Activated naive CD4-positive, alpha-beta T cell treated with anti-CD3 and anti-CD28 coated beads for 36 hours (primary cell): ENCODE data around the gene FOXP1. TPM values are rescaled to one million over a fixed set of nuclear protein-coding genes. Genes with fewer than 3 reads are reported as not detected.
"Not testable (repeated sequence)": the region's sequence is repeated elsewhere in the genome, so short reads cannot be mapped to it uniquely, and the experiment has no call there.

ENCODE experiments used
- CTCF ChIA-PET: fragments of 350-600 bp; sonication (Branson Sonifier 250); formaldehyde crosslinking; loops from one replicate; lab custom pipeline; 2021; ENCODE audit warnings: antibody characterized with exemption; lab: Charles Lee
- DNase-seq: peaks from one replicate; pipeline ENCODE4 v3.0.0-alpha.2; 2020
- H3K27ac Mint-ChIP-seq: one replicate; pipeline ENCODE4 v1.8.0; 2021; ENCODE audit warnings: mild to moderate bottlenecking, mixed read lengths
- H3K27me3 Mint-ChIP-seq: one replicate; pipeline ENCODE4 v1.8.0; 2021; ENCODE audit warnings: low read depth, mixed read lengths
- H3K36me3 Mint-ChIP-seq: one replicate; pipeline ENCODE4 v1.8.0; 2021; ENCODE audit warnings: low read depth, mixed read lengths
- H3K4me1 Mint-ChIP-seq: one replicate; pipeline ENCODE4 v1.8.0; 2021; ENCODE audit warnings: low read depth, mixed read lengths
- H3K4me3 Mint-ChIP-seq: one replicate; pipeline ENCODE4 v1.8.0; 2021; ENCODE audit warnings: mild to moderate bottlenecking, moderate library complexity, mixed read lengths
- H3K9me3 Mint-ChIP-seq: one replicate; pipeline ENCODE4 v1.8.0; 2021; ENCODE audit warnings: mixed read lengths
- intact Hi-C: fragments of 100-400 bp; cut with micrococcal nuclease; formaldehyde crosslinking; loops from one replicate; pipeline ENCODE4 v1.15.1; 2023
- total RNA-seq, 2 experiments: library from RNA; stranded (reverse); gene quantifications; one replicate each; pipeline ENCODE4 v1.2.3, GENCODE V29; 2021

The FOXP1 gene
- total RNA-seq, 2 experiments from 2014 or later: 95.2 to 97.4 TPM

GRCh38 chr3:71441925-71442651, 141.4 kb downstream of the FOXP1 start:
- Mint-ChIP-seq H3K9me3 (peaks cover 3% of the 10 kb centered on the region), H3K36me3 (peaks cover 6% of the 10 kb centered on the region), H3K4me1 (peaks cover 93% of the 10 kb centered on the region), H3K27me3 (no peaks in the 10 kb centered on the region), H3K27ac (peak overlapping the region; percentile 98), H3K4me3 (peak overlapping the region; percentile 60)
- intact Hi-C loops: loop anchor here (1.0 to 5.0 kb wide), 4 partner anchors 10 to 380 kb away; no protein-coding TSS in a partner anchor
- DNase-seq: no peak
- CTCF ChIA-PET: interaction anchor here (0.6 to 2.6 kb wide), 8 partner anchors 10 to 307 kb away, joined by 3 to 11 read pairs (median 4); no protein-coding TSS in a partner anchor

GRCh38 chr3:71441217-71441924, 142.2 kb downstream of the FOXP1 start:
- Mint-ChIP-seq H3K27me3 (no peaks in the 10 kb centered on the region), H3K27ac (peak overlapping the region; percentile 98), H3K9me3 (peaks cover 3% of the 10 kb centered on the region), H3K4me3 (peak overlapping the region; percentile 25), H3K36me3 (peaks cover 3% of the 10 kb centered on the region), H3K4me1 (peaks cover 93% of the 10 kb centered on the region)
- CTCF ChIA-PET: interaction anchor here (0.6 to 2.6 kb wide), 9 partner anchors 12 to 108 kb away, joined by 3 to 11 read pairs (median 3); no protein-coding TSS in a partner anchor
- intact Hi-C loops: loop anchor here (2.0 to 5.0 kb wide), 3 partner anchors 13 to 379 kb away; no protein-coding TSS in a partner anchor
- DNase-seq: no peak

- CTCF ChIA-PET: interaction anchor here (0.6 to 0.8 kb wide), 2 partner anchors 18 to 42 kb away, joined by 3 to 5 read pairs; no protein-coding TSS in a partner anchor
- intact Hi-C loops: no loop called here
- peaks cover 88% of the 10 kb centered on the region for H3K4me1 Mint-ChIP-seq
- peak overlapping the region; percentile 38 for H3K4me3 Mint-ChIP-seq
- H3K27me3 Mint-ChIP-seq: no peaks in the 10 kb centered on the region
- no peaks in the 10 kb centered on the region for H3K36me3 Mint-ChIP-seq
- no peaks in the 10 kb centered on the region for H3K9me3 Mint-ChIP-seq
- peak overlapping the region; percentile 74 for H3K27ac Mint-ChIP-seq
- no peak for DNase-seq
These were observed 144.6 kb downstream of the FOXP1 start for GRCh38 chr3:71438904-71439303.

GRCh38 chr3:71438071-71438685, 145.3 kb downstream of the FOXP1 start:
- intact Hi-C loops: no loop called here
- Mint-ChIP-seq H3K27ac (peak overlapping the region; percentile 73), H3K9me3 (no peaks in the 10 kb centered on the region), H3K4me1 (peaks cover 89% of the 10 kb centered on the region), H3K36me3 (no peaks in the 10 kb centered on the region), H3K27me3 (no peaks in the 10 kb centered on the region), H3K4me3 (peak overlapping the region; percentile 25)
- CTCF ChIA-PET: interaction anchor here (0.6 kb wide), 2 partner anchors 41 to 56 kb away, joined by 3 to 5 read pairs; no protein-coding TSS in a partner anchor
- DNase-seq: no peak

- H3K9me3 Mint-ChIP-seq: no peaks in the 10 kb centered on the region
- intact Hi-C loops: no loop called here
- H3K4me1 Mint-ChIP-seq: peaks cover 90% of the 10 kb centered on the region
- H3K27ac Mint-ChIP-seq: no peak overlapping the region
- CTCF ChIA-PET: no interaction called here
- no peaks in the 10 kb centered on the region for H3K27me3 Mint-ChIP-seq
- DNase-seq: no peak
- H3K36me3 Mint-ChIP-seq: no peaks in the 10 kb centered on the region
- H3K4me3 Mint-ChIP-seq: no peak overlapping the region
These were observed 147.2 kb downstream of the FOXP1 start for GRCh38 chr3:71436337-71436736.

GRCh38 chr3:71435836-71436235, 147.7 kb downstream of the FOXP1 start:
- DNase-seq, CTCF ChIA-PET, H3K27me3 Mint-ChIP-seq, intact Hi-C loops, H3K27ac Mint-ChIP-seq, H3K36me3 Mint-ChIP-seq, H3K4me3 Mint-ChIP-seq, H3K9me3 Mint-ChIP-seq: not testable (repeated sequence)
- peaks cover 90% of the 10 kb centered on the region for H3K4me1 Mint-ChIP-seq

- CTCF ChIA-PET: no interaction called here
- peak overlapping the region; percentile 59 for H3K4me3 Mint-ChIP-seq
- no peaks in the 10 kb centered on the region for H3K9me3 Mint-ChIP-seq
- DNase-seq: no peak
- no peaks in the 10 kb centered on the region for H3K36me3 Mint-ChIP-seq
- intact Hi-C loops: no loop called here
- H3K27me3 Mint-ChIP-seq: no peaks in the 10 kb centered on the region
- H3K4me1 Mint-ChIP-seq: peaks cover 88% of the 10 kb centered on the region
- peak overlapping the region; percentile 86 for H3K27ac Mint-ChIP-seq
These were observed 149.9 kb downstream of the FOXP1 start for GRCh38 chr3:71433631-71434030.

- Mint-ChIP-seq H3K4me1 (peaks cover 88% of the 10 kb centered on the region), H3K4me3 (peak overlapping the region; percentile 59), H3K27me3 (no peaks in the 10 kb centered on the region), H3K36me3 (no peaks in the 10 kb centered on the region), H3K9me3 (no peaks in the 10 kb centered on the region), H3K27ac (peak overlapping the region; percentile 86)
- CTCF ChIA-PET: interaction anchor here (0.6 to 1.6 kb wide), 5 partner anchors 9 to 589 kb away, joined by 3 to 5 read pairs (median 3); no protein-coding TSS in a partner anchor
- no peak for DNase-seq
- intact Hi-C loops: loop anchor here (1.0 kb wide), 1 partner anchor 10 kb away; no protein-coding TSS in a partner anchor
These were observed 151.2 kb downstream of the FOXP1 start for GRCh38 chr3:71432044-71432975.

- Mint-ChIP-seq H3K27ac (peak overlapping the region; percentile 86), H3K27me3 (no peaks in the 10 kb centered on the region), H3K9me3 (no peaks in the 10 kb centered on the region), H3K36me3 (no peaks in the 10 kb centered on the region), H3K4me3 (no peak overlapping the region), H3K4me1 (peaks cover 83% of the 10 kb centered on the region)
- CTCF ChIA-PET: interaction anchor here (0.9 to 1.6 kb wide), 4 partner anchors 14 to 201 kb away, joined by 3 to 5 read pairs (median 3); no protein-coding TSS in a partner anchor
- peak; percentile 53 for DNase-seq
- intact Hi-C loops: loop anchor here (1.0 kb wide), 2 partner anchors 9 to 714 kb away; no protein-coding TSS in a partner anchor
These were observed 152.5 kb downstream of the FOXP1 start for GRCh38 chr3:71430941-71431552.

GRCh38 chr3:71429597-71429988, 153.9 kb downstream of the FOXP1 start:
- peak overlapping the region; percentile 85 for H3K27ac Mint-ChIP-seq
- intact Hi-C loops: no loop called here
- no peak for DNase-seq
- H3K27me3 Mint-ChIP-seq: no peaks in the 10 kb centered on the region
- peaks cover 3% of the 10 kb centered on the region for H3K36me3 Mint-ChIP-seq
- CTCF ChIA-PET: interaction anchor here (0.6 to 1.0 kb wide), 5 partner anchors 11 to 32 kb away, joined by 3 to 4 read pairs (median 3); no protein-coding TSS in a partner anchor
- no peaks in the 10 kb centered on the region for H3K9me3 Mint-ChIP-seq
- H3K4me1 Mint-ChIP-seq: peaks cover 90% of the 10 kb centered on the region
- peak overlapping the region; percentile 60 for H3K4me3 Mint-ChIP-seq
